GM21717 (cell line): ENCODE data around the gene NTRK3.
"Not testable (repeated sequence)": the region's sequence is repeated elsewhere in the genome, so short reads cannot be mapped to it uniquely, and the experiment has no call there.

ENCODE experiments used
- ATAC-seq: cut with Tn5 transposase; IDR thresholded peaks from one replicate; pipeline ENCODE4 v1.9.1; 2021; ENCODE audit warnings: mild to moderate bottlenecking, moderate library complexity; ENCODE audit not compliant: unreplicated experiment

The NTRK3 gene

GRCh38 chr15:88083811-88084760 is 172.5 kb downstream of the NTRK3 start:
- ATAC-seq = no peak

- no peak for ATAC-seq
These were observed 175.9 kb downstream of the NTRK3 start for GRCh38 chr15:88080616-88081015.

GRCh38 chr15:88077296-88078020 is 179.1 kb downstream of the NTRK3 start:
- ATAC-seq = no peak

- ATAC-seq = no peak
These were observed 180.2 kb downstream of the NTRK3 start for GRCh38 chr15:88076328-88076727.

GRCh38 chr15:88075102-88075501 is 181.4 kb downstream of the NTRK3 start:
- ATAC-seq = no peak

GRCh38 chr15:88074386-88074785 is 182.2 kb downstream of the NTRK3 start:
- ATAC-seq = no peak

GRCh38 chr15:88073391-88073691 is 183.2 kb downstream of the NTRK3 start:
- no peak for ATAC-seq

- ATAC-seq = no peak
These were observed 183.7 kb downstream of the NTRK3 start for GRCh38 chr15:88072598-88073390.

- ATAC-seq = not testable (repeated sequence)
These were observed 184.4 kb downstream of the NTRK3 start for GRCh38 chr15:88072133-88072532.

- ATAC-seq = no peak
These were observed 185.4 kb downstream of the NTRK3 start for GRCh38 chr15:88071141-88071540.

- ATAC-seq = no peak
These were observed 187.0 kb downstream of the NTRK3 start for GRCh38 chr15:88069561-88069960.

GRCh38 chr15:88067331-88067685 is 189.2 kb downstream of the NTRK3 start:
- ATAC-seq = no peak

- no peak for ATAC-seq
These were observed 189.8 kb downstream of the NTRK3 start for GRCh38 chr15:88066636-88067330.

GRCh38 chr15:88061452-88061851 is 195.1 kb downstream of the NTRK3 start:
- no peak for ATAC-seq

GRCh38 chr15:88060383-88060782 is 196.2 kb downstream of the NTRK3 start:
- ATAC-seq = no peak

- ATAC-seq = no peak
These were observed 198.7 kb downstream of the NTRK3 start for GRCh38 chr15:88057836-88058235.

GRCh38 chr15:88049506-88049905 is 207.0 kb downstream of the NTRK3 start:
- peak; percentile 73 for ATAC-seq

GRCh38 chr15:88048755-88049154 is 207.8 kb downstream of the NTRK3 start:
- ATAC-seq = no peak

- ATAC-seq = no peak
These were observed 208.3 kb downstream of the NTRK3 start for GRCh38 chr15:88048237-88048636.

- ATAC-seq = no peak
These were observed 209.9 kb downstream of the NTRK3 start for GRCh38 chr15:88046576-88047129.

- ATAC-seq = no peak
These were observed 213.1 kb downstream of the NTRK3 start for GRCh38 chr15:88043396-88043795.
